ENCODE measurements around the gene CDK14.

DNA sequence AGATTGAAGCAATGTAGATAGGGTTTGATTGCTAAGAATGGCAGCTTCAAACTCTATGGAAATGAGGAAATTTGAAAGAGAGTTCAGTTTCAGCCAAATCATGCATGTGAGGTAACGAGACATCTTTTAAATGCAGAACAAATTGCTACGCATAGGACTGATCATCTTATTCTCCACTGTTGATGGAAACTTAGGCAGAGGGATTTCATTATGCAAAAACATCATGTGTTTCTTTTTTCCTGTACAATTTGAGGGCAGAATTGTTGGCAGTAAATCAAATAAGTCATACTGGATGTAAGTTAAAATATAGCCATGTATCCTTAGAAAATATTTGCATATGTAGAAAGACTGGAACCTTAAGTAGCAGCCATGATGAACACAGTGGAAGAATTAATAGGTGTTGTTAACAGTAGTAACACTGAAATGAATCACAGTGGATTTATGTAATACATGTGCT lies 327.4 kb downstream of the CDK14 start:
- TF ChIP-seq, protein P1, sequence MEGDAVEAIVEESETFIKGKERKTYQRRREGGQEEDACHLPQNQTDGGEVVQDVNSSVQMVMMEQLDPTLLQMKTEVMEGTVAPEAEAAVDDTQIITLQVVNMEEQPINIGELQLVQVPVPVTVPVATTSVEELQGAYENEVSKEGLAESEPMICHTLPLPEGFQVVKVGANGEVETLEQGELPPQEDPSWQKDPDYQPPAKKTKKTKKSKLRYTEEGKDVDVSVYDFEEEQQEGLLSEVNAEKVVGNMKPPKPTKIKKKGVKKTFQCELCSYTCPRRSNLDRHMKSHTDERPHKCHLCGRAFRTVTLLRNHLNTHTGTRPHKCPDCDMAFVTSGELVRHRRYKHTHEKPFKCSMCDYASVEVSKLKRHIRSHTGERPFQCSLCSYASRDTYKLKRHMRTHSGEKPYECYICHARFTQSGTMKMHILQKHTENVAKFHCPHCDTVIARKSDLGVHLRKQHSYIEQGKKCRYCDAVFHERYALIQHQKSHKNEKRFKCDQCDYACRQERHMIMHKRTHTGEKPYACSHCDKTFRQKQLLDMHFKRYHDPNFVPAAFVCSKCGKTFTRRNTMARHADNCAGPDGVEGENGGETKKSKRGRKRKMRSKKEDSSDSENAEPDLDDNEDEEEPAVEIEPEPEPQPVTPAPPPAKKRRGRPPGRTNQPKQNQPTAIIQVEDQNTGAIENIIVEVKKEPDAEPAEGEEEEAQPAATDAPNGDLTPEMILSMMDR (IDR thresholded peaks at IDR 0.05): no peak
- no peak for TF ChIP-seq POLR2A (IDR thresholded peaks at IDR 0.05)
